ENCODE data around the gene PRXL2A. TPM values are rescaled to one million over a fixed set of nuclear protein-coding genes. Genes with fewer than 3 reads are reported as not detected.
A peak's percentile ranks its signal among the peaks of the same experiment; 100 is the strongest.

PRXL2A gene
- total RNA-seq, 1 donor from 2014 or later: 72.4 TPM

- no peak for TF ChIP-seq CTCF (IDR thresholded peaks at IDR 0.05; ENCODE audit: insufficient read depth, low read length, poor library complexity, severe bottlenecking)
- H3K36me3 ChIP-seq (ENCODE audit: control insufficient read depth, insufficient read depth, low read length): no peaks in the 10 kb centered on the region
- no peaks in the 10 kb centered on the region for H3K27me3 ChIP-seq (ENCODE audit: control insufficient read depth, insufficient read depth, low read length)
- no peak for DNase-seq (ENCODE audit: low read depth)
- H3K4me3 ChIP-seq (ENCODE audit: low read depth, low read length): no peak overlapping the region
Measured at GRCh38 chr10:80433134-80433533, 24.8 kb downstream of the PRXL2A start.

- DNase-seq (ENCODE audit: low read depth): no peak
- H3K4me3 ChIP-seq (ENCODE audit: low read depth, low read length): no peak overlapping the region
- no peak for TF ChIP-seq CTCF (IDR thresholded peaks at IDR 0.05; ENCODE audit: insufficient read depth, low read length, poor library complexity, severe bottlenecking)
Measured at GRCh38 chr10:80436446-80437098, 28.2 kb downstream of the PRXL2A start.

GRCh38 chr10:80437227-80437626 lies 28.9 kb downstream of the PRXL2A start:
- TF ChIP-seq CTCF (IDR thresholded peaks at IDR 0.05; ENCODE audit: insufficient read depth, low read length, poor library complexity, severe bottlenecking): no peak

More at GRCh38 chr10:80436446-80437098, 28.2 kb downstream of the PRXL2A start:
- H3K27me3 ChIP-seq (ENCODE audit: control insufficient read depth, insufficient read depth, low read length): no peaks in the 10 kb centered on the region
- no peaks in the 10 kb centered on the region for H3K36me3 ChIP-seq (ENCODE audit: control insufficient read depth, insufficient read depth, low read length)

GRCh38 chr10:80441831-80442230 lies 33.5 kb downstream of the PRXL2A start:
- H3K4me3 ChIP-seq (ENCODE audit: low read depth, low read length): no peak overlapping the region
- DNase-seq (ENCODE audit: low read depth): no peak
- H3K36me3 ChIP-seq (ENCODE audit: control insufficient read depth, insufficient read depth, low read length): no peaks in the 10 kb centered on the region
- H3K27me3 ChIP-seq (ENCODE audit: control insufficient read depth, insufficient read depth, low read length): no peaks in the 10 kb centered on the region
- TF ChIP-seq CTCF (IDR thresholded peaks at IDR 0.05; ENCODE audit: insufficient read depth, low read length, poor library complexity, severe bottlenecking): no peak

More at GRCh38 chr10:80437227-80437626, 28.9 kb downstream of the PRXL2A start:
- H3K36me3 ChIP-seq (ENCODE audit: control insufficient read depth, insufficient read depth, low read length): no peaks in the 10 kb centered on the region
- DNase-seq (ENCODE audit: low read depth): no peak
- H3K4me3 ChIP-seq (ENCODE audit: low read depth, low read length): no peak overlapping the region
- H3K27me3 ChIP-seq (ENCODE audit: control insufficient read depth, insufficient read depth, low read length): no peaks in the 10 kb centered on the region

- Histone ChIP-seq H3K27me3 (ENCODE audit: control insufficient read depth, insufficient read depth, low read length) (no peaks in the 10 kb centered on the region), H3K4me3 (ENCODE audit: low read depth, low read length) (no peak overlapping the region), H3K36me3 (ENCODE audit: control insufficient read depth, insufficient read depth, low read length) (no peaks in the 10 kb centered on the region)
- no peak for DNase-seq (ENCODE audit: low read depth)
- no peak for TF ChIP-seq CTCF (IDR thresholded peaks at IDR 0.05; ENCODE audit: insufficient read depth, low read length, poor library complexity, severe bottlenecking)
Measured at GRCh38 chr10:80442879-80443278, 34.5 kb downstream of the PRXL2A start.

- no peak for DNase-seq (ENCODE audit: low read depth)
- H3K27me3 ChIP-seq (ENCODE audit: control insufficient read depth, insufficient read depth, low read length): no peaks in the 10 kb centered on the region
- H3K36me3 ChIP-seq (ENCODE audit: control insufficient read depth, insufficient read depth, low read length): no peaks in the 10 kb centered on the region
- no peak overlapping the region for H3K4me3 ChIP-seq (ENCODE audit: low read depth, low read length)
- TF ChIP-seq CTCF (IDR thresholded peaks at IDR 0.05; ENCODE audit: insufficient read depth, low read length, poor library complexity, severe bottlenecking): peak; percentile 47
Measured at GRCh38 chr10:80443531-80443974, 35.2 kb downstream of the PRXL2A start.

Measured in kidney epithelial cell (primary cell).